ENCODE data around the gene RAB26.
"Not testable (repeated sequence)": the region's sequence is repeated elsewhere in the genome, so short reads cannot be mapped to it uniquely, and the experiment has no call there.

GRCh38 chr16:2109271-2109580 lies 39.2 kb upstream of the RAB26 start:
- not testable (repeated sequence) for TF ChIP-seq POLR2A (IDR thresholded peaks at IDR 0.05; ENCODE audit: low read length); GATA1 (IDR thresholded peaks at IDR 0.05; ENCODE audit: low read depth, low read length)
